ENCODE measurements around the gene EPB41L2. TPM values are rescaled to one million over a fixed set of nuclear protein-coding genes. Genes with fewer than 3 reads are reported as not detected.

The EPB41L2 gene
- total RNA-seq, 1 donor from 2014 or later: 61.6 TPM

DNA sequence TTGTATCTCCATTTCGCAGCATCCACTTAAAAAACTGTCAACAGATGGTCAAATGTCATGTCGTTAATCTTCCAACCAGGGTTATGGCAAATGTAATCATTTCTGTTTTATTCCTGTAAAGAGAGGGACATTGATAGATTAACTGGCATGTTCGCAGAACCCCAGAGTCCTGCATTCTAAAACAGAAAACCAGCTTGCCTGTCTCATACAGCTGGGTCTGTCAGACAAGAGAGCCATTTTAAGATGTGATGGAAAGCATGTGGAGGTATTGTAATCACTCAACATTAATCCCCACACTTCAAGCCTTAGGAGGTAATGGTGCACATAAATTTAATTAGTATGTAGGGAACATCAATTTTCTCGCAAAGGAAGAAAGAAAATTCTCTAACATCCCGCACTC, 231.4 kb downstream of the EPB41L2 start:
- H3K27ac Mint-ChIP-seq: no peak overlapping the region
- no peak for DNase-seq (ENCODE audit: low spot score, unreplicated experiment)
- H3K4me1 Mint-ChIP-seq (ENCODE audit: low read depth): peaks cover 15% of the 10 kb centered on the region
- H3K4me3 Mint-ChIP-seq (ENCODE audit: low read depth): no peak overlapping the region
- H3K9me3 Mint-ChIP-seq (ENCODE audit: low read depth): peaks cover 7% of the 10 kb centered on the region
- TF ChIP-seq, protein P1, sequence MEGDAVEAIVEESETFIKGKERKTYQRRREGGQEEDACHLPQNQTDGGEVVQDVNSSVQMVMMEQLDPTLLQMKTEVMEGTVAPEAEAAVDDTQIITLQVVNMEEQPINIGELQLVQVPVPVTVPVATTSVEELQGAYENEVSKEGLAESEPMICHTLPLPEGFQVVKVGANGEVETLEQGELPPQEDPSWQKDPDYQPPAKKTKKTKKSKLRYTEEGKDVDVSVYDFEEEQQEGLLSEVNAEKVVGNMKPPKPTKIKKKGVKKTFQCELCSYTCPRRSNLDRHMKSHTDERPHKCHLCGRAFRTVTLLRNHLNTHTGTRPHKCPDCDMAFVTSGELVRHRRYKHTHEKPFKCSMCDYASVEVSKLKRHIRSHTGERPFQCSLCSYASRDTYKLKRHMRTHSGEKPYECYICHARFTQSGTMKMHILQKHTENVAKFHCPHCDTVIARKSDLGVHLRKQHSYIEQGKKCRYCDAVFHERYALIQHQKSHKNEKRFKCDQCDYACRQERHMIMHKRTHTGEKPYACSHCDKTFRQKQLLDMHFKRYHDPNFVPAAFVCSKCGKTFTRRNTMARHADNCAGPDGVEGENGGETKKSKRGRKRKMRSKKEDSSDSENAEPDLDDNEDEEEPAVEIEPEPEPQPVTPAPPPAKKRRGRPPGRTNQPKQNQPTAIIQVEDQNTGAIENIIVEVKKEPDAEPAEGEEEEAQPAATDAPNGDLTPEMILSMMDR (IDR thresholded peaks at IDR 0.05; ENCODE audit: unreplicated experiment): no peak
- H3K27me3 Mint-ChIP-seq: no peaks in the 10 kb centered on the region
- H3K36me3 Mint-ChIP-seq (ENCODE audit: insufficient read depth): peaks cover 5% of the 10 kb centered on the region

DNA sequence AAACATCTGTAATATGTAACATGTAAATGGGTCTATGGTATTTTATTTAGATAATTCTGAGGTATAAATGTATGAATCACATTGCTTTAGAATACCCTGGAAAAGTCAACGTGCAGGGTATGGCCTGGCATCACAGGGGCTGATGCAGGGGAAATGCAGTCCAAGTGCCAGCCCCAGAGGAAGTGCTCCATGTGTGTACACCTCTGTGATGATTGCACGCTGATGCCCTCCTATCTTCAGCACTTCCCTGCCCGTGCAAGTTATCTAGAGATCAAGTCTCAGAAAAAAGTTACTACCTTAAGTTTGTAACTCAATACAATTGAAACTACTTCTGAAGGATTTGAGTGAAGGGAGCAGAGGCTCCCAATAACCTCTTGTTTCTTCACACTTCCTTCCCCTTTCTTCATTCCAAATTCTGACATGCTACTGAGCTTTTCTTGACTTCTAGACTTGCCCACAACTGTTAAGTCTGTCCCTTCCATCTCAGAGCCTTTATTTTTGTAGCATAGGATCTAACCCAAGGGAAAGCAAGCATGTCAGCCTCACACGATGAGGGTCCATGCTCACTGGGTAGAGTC, 233.6 kb downstream of the EPB41L2 start:
- peaks cover 28% of the 10 kb centered on the region for H3K4me1 Mint-ChIP-seq (ENCODE audit: low read depth)
- no peak overlapping the region for H3K4me3 Mint-ChIP-seq (ENCODE audit: low read depth)
- no peak for DNase-seq (ENCODE audit: low spot score, unreplicated experiment)
- TF ChIP-seq, protein P1 (IDR thresholded peaks at IDR 0.05; ENCODE audit: unreplicated experiment): no peak
- H3K27me3 Mint-ChIP-seq: no peaks in the 10 kb centered on the region
- no peak overlapping the region for H3K27ac Mint-ChIP-seq
- H3K9me3 Mint-ChIP-seq (ENCODE audit: low read depth): peaks cover 7% of the 10 kb centered on the region
- H3K36me3 Mint-ChIP-seq (ENCODE audit: insufficient read depth): peaks cover 5% of the 10 kb centered on the region

DNA sequence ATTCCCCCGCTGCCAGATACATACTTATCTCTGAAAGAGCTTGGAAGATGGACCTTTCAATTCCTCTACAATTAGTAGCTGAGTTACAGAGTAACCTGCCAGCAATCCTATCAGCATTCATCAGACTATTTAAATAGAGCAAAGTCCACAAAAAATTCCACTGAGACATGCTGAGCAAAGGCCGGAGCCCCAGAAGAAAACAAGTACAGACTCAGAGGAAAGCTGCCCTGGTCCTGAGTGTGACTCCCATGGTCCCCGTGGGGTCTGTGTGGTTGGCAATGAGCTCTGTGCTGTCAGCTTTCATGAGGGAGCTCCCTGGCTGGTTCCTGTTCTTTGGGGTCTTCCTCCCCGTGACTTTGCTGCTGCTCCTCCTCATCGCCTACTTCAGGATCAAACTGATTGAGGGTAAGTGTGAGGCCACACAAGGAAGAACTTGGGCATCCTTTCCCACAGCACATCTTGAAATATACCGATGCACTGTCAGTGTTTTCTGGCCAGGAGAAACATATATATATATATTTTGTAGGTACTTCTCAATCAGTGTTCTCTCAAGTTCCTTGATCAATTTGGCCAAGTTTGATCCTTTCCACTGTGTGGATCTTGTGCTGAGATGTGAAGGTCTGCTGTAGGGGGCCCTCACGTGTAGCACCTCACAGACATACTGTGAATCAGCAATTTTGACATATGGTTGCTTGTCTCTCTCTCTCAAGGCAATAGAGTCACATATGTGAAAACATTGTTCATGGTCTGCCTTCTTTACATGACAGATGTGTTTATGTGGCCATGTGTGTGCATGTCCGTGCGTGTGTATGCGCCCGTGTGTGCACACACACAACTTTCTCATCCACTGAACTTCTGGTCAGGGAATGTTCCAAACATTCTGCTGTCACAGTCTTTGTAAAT, 235.5 kb downstream of the EPB41L2 start, which contains the start of gene SMLR1:
Gene SMLR1, plus strand, starts transcription at position 160 of the 903 bp plus-strand sequence. Its CDS starts 8 bp downstream, at position 168.
- Mint-ChIP-seq H3K4me1 (ENCODE audit: low read depth) (peaks cover 28% of the 10 kb centered on the region), H3K9me3 (ENCODE audit: low read depth) (peaks cover 11% of the 10 kb centered on the region), H3K27me3 (no peaks in the 10 kb centered on the region), H3K27ac (peak within 1 kb of the TSS; percentile 82), H3K4me3 (ENCODE audit: low read depth) (peak within 1 kb of the TSS; percentile 6), H3K36me3 (ENCODE audit: insufficient read depth) (peaks cover 2% of the 10 kb centered on the region)
- TF ChIP-seq, protein P1 (IDR thresholded peaks at IDR 0.05; ENCODE audit: unreplicated experiment): no peak
- no peak for DNase-seq (ENCODE audit: low spot score, unreplicated experiment)

DNA sequence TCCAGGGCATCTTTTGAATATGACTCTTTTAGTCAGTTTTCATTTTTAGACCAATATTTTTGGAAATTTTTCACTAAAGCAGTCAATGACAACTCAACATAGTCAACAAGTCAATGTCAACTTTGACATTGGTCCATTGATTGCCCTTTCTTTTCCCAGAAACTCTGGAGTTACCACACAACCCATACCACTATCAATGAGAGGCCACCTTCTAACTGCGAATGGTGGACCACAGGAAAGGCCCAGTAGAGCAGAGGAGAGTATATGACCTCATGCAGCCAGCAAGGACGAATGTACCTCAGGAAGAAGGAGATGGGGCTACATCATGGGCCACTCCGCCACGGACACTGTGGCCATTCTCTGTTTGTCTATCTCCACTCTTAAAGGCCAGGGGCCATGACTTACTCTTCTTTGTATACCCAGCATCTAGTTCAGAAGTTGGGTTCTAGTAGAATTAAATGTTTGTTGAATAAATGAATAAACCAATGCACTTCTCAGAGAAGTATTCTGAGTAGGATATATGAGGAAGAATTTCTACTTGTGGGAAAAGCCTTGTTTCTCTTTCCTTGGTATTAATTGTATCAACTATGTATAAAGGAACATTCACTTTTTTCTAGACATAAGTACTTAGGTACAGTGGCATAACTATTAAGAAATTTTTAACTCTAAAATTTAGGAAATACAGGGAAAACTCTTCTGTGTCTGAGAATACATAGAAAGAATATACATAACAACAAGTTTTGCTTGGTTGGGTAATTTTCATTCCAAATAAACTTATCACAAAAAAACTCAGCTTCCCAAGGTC, 236.4 kb downstream of the EPB41L2 start:
- DNase-seq (ENCODE audit: low spot score, unreplicated experiment): no peak
- peaks cover 11% of the 10 kb centered on the region for H3K9me3 Mint-ChIP-seq (ENCODE audit: low read depth)
- peaks cover 3% of the 10 kb centered on the region for H3K36me3 Mint-ChIP-seq (ENCODE audit: insufficient read depth)
- TF ChIP-seq, protein P1 (IDR thresholded peaks at IDR 0.05; ENCODE audit: unreplicated experiment): no peak
- H3K4me3 Mint-ChIP-seq (ENCODE audit: low read depth): no peak overlapping the region
- H3K4me1 Mint-ChIP-seq (ENCODE audit: low read depth): peaks cover 28% of the 10 kb centered on the region
- peak overlapping the region; percentile 62 for H3K27ac Mint-ChIP-seq
- no peaks in the 10 kb centered on the region for H3K27me3 Mint-ChIP-seq

All from progenitor cell of endocrine pancreas (in vitro differentiated cells).